Suprapubic skin (tissue), 3 donors: Measurements from ENCODE around the gene B3GNT8.

Source experiments
- CTCF ChIP-seq, 2 donors: fragments of 200-600 bp in 1 of 2; fragments of 450-650 bp in 1 of 2; sonication (generic) in 1 of 2; IDR thresholded peaks; one replicate each; pipeline ENCODE4 v1.5.1; 2016 to 2019; ENCODE audit warnings: antibody characterized with exemption in 2 of 2, mild to moderate bottlenecking in 1 of 2, moderate library complexity in 1 of 2
- POLR2AphosphoS5 ChIP-seq, 3 donors: sonication (generic); formaldehyde crosslinking; IDR thresholded peaks; one replicate each; pipeline ENCODE4 v1.6.1; 2017; ENCODE audit warnings: antibody characterized with exemption in 3 of 3

- no peak for TF ChIP-seq CTCF (IDR thresholded peaks at IDR 0.05)
- no peak for TF ChIP-seq POLR2AphosphoS5 (IDR thresholded peaks at IDR 0.05)
These were observed 20.7 kb upstream of the B3GNT8 start for GRCh38 chr19:41447732-41448332.
